Mesothelial cell of epicardium (in vitro differentiated cells): Measurements from ENCODE around the gene MNS1. TPM values are rescaled to one million over a fixed set of nuclear protein-coding genes. Genes with fewer than 3 reads are reported as not detected.
"Not testable (repeated sequence)": the region's sequence is repeated elsewhere in the genome, so short reads cannot be mapped to it uniquely, and the experiment has no call there.

Source experiments
- DNase-seq, 2 experiments: peaks; one replicate each; pipeline ENCODE4 v3.0.0; 2021; ENCODE audit warnings: low spot score in 2 of 2; ENCODE audit not compliant: unreplicated experiment in 2 of 2
- H3K27ac Mint-ChIP-seq: 2 replicates; pipeline ENCODE4 v1.8.0; 2021; ENCODE audit warnings: mixed read lengths
- H3K27me3 Mint-ChIP-seq: 2 replicates; pipeline ENCODE4 v1.8.0; 2021; ENCODE audit warnings: low read depth, mixed read lengths
- H3K36me3 Mint-ChIP-seq: 2 replicates; pipeline ENCODE4 v1.8.0; 2021; ENCODE audit warnings: mixed read lengths
- H3K4me1 Mint-ChIP-seq: 2 replicates; pipeline ENCODE4 v1.8.0; 2021; ENCODE audit warnings: mixed read lengths
- H3K4me3 Mint-ChIP-seq: 2 replicates; pipeline ENCODE4 v1.8.0; 2021; ENCODE audit warnings: mild to moderate bottlenecking, moderate library complexity, mixed read lengths
- H3K9me3 Mint-ChIP-seq: 2 replicates; pipeline ENCODE4 v1.8.0; 2021; ENCODE audit warnings: mixed read lengths
- total RNA-seq: library from RNA; stranded (reverse); gene quantifications from 3 replicates; pipeline ENCODE4 v1.2.1, GENCODE V29; 2021
- TF ChIP-seq, protein P1 (sequence below): fragments of 200-600 bp; sonication (generic); IDR thresholded peaks from one replicate; pipeline ENCODE4 v1.5.0; 2021; ENCODE audit warnings: antibody characterized with exemption; ENCODE audit not compliant: unreplicated experiment

Gene MNS1
- total RNA-seq, 1 donor from 2014 or later: 2.7 TPM

DNA sequence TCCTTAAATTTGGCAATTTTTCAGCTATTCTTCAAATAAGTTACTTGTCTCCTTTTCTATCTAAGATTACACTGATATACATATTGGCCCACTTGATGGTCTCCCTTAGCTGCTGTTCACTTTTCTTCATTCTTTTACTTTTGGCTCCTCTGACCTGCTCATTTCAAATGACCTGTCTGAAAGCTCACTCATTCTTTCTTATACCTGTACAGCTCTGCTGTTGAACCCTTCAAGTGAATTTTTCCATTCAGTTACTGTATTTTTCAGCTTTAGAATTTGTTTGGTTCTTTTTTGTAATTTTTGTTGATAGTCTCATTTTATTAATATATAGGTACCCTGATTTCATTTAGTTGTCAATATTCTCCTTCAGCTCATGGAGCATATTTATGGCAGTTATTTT, 39.7 kb downstream of the MNS1 start:
- H3K27ac Mint-ChIP-seq: no peak overlapping the region
- no peak overlapping the region for H3K4me3 Mint-ChIP-seq
- no peaks in the 10 kb centered on the region for H3K27me3 Mint-ChIP-seq
- TF ChIP-seq, protein P1, sequence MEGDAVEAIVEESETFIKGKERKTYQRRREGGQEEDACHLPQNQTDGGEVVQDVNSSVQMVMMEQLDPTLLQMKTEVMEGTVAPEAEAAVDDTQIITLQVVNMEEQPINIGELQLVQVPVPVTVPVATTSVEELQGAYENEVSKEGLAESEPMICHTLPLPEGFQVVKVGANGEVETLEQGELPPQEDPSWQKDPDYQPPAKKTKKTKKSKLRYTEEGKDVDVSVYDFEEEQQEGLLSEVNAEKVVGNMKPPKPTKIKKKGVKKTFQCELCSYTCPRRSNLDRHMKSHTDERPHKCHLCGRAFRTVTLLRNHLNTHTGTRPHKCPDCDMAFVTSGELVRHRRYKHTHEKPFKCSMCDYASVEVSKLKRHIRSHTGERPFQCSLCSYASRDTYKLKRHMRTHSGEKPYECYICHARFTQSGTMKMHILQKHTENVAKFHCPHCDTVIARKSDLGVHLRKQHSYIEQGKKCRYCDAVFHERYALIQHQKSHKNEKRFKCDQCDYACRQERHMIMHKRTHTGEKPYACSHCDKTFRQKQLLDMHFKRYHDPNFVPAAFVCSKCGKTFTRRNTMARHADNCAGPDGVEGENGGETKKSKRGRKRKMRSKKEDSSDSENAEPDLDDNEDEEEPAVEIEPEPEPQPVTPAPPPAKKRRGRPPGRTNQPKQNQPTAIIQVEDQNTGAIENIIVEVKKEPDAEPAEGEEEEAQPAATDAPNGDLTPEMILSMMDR: no peak
- peaks cover 36% of the 10 kb centered on the region for H3K36me3 Mint-ChIP-seq
- DNase-seq: no peak
- H3K9me3 Mint-ChIP-seq: peaks cover 16% of the 10 kb centered on the region
- no peaks in the 10 kb centered on the region for H3K4me1 Mint-ChIP-seq

DNA sequence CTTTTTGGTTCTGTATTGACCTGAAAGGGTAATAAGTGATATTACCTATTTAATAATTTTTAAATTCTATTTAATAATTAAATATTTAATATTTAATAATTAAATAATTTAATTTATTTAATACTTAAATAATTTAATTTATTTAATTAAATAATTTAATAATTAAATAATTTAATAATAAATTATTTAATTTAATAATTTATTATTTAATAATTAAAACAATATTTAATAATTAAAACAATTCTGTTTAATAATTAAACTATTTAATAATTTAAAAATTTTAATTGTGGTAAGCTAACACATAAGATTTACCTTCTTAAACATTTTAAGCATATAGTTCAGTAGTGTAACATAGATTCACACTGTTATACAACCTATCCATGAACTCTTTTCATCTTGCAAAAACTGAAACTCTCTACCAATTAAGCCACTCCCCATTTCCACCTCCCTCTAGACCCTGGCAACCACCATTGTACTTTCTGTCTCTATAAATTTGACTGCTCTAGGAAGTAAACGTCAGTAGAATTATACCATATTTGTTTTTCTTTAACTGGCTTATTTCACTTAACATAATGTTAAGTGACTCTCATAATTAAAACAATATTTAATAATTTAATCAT, 51.7 kb downstream of the MNS1 start:
- not testable (repeated sequence) for DNase-seq, H3K4me1 Mint-ChIP-seq, H3K27me3 Mint-ChIP-seq, H3K27ac Mint-ChIP-seq, H3K4me3 Mint-ChIP-seq
- Mint-ChIP-seq H3K9me3 (peaks cover 23% of the 10 kb centered on the region), H3K36me3 (peaks cover 41% of the 10 kb centered on the region)

DNA sequence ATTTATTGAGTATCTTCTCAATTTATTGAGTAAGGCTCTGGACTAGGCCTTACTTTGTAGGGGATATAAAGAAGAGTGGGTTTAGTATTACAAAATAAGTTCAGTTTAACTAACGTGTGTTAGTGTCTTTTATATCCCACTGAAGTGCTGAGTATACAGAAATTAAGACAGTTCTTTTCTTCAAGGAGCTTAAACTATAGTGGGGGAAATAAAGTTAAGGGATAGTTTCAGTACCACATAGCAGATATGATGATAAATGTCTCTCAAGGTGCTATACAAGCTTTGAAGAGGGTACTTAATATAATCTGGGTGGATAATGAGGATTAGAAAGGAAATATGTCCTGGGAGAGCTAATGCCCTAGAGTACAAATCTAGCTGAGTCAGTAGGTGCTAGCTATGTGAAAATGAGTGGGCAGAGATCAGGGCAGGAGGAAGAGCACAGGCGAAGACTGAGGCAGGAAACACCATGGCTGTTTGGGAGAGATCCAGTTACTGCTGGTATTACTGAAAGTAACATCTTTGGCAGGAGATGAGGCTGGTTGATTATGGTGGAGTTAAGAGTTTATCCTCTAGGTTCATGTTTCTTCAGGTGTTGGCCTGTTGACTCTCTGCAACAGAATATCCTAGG, 53.7 kb downstream of the MNS1 start:
- Mint-ChIP-seq H3K9me3 (peaks cover 7% of the 10 kb centered on the region), H3K4me3 (no peak overlapping the region), H3K27me3 (no peaks in the 10 kb centered on the region), H3K36me3 (peaks cover 24% of the 10 kb centered on the region), H3K27ac (no peak overlapping the region), H3K4me1 (no peaks in the 10 kb centered on the region)
- TF ChIP-seq, protein P1: no peak
- DNase-seq: no peak

DNA sequence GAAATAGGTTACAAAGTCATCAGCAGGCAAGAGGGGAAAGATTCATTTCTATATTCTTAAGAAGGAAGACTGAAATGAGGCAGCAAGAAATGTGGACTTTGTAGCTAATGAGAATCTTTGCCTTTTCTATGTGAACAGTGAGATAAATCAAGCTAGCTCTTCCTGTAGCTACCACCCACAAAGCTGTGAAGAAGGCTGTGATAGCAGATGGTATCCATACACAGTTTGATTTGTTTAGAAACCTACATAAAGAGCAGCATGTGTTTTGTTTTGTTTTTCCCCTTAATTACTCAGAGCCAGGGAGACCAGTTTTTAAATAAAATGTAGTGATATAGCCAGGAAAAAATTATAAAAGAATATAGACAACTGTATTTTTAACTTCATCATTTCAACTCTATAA, 54.2 kb downstream of the MNS1 start:
- Mint-ChIP-seq H3K9me3 (peaks cover 10% of the 10 kb centered on the region), H3K36me3 (peaks cover 20% of the 10 kb centered on the region), H3K27ac (no peak overlapping the region), H3K27me3 (no peaks in the 10 kb centered on the region), H3K4me1 (no peaks in the 10 kb centered on the region), H3K4me3 (no peak overlapping the region)
- no peak for DNase-seq
- TF ChIP-seq, protein P1: no peak

DNA sequence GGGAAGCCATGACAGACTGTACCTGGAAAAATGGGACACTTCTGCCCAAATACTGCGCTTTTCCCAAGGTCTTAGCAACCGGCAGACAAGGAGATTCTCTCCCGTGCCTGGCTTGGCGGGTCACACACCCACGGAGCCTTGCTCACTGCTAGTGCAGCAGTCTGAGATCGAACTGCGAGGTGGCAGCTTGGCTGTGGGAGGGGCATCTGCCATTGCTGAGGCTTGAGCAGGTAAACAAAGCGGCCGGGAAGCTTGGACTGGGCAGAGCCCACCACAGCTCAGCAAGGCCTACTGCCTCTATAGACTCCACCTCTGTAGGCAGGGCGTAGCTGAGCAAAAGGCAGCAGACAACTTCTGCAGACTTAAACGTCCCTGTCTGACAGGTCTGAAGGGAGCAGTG, 65.7 kb downstream of the MNS1 start:
- Mint-ChIP-seq H3K9me3 (peaks cover 54% of the 10 kb centered on the region), H3K36me3 (peaks cover 67% of the 10 kb centered on the region)
- not testable (repeated sequence) for H3K4me1 Mint-ChIP-seq, H3K27ac Mint-ChIP-seq, H3K4me3 Mint-ChIP-seq, DNase-seq, H3K27me3 Mint-ChIP-seq

DNA sequence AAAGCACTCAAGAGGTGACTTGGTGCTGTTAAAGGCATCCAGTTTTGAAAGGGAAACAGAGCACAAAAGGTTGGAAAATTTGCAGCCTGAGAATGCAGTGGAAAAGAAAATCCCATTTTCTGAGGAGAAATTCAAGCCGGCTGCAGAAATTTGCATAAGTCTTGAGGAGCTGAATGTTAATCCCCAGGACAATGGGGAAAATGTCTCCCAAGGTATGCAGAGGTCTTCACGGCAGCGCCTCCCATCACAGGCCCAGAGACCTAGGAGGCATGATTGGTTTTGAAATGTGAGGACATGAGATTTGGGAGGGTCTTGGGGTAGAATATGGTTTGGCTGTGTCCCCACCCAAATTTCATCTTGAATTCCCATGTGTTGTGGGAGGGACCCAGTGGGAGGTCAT, 67.6 kb downstream of the MNS1 start:
- H3K4me3 Mint-ChIP-seq, H3K27me3 Mint-ChIP-seq, DNase-seq, H3K4me1 Mint-ChIP-seq, H3K27ac Mint-ChIP-seq: not testable (repeated sequence)
- Mint-ChIP-seq H3K9me3 (peaks cover 39% of the 10 kb centered on the region), H3K36me3 (peaks cover 51% of the 10 kb centered on the region)

DNA sequence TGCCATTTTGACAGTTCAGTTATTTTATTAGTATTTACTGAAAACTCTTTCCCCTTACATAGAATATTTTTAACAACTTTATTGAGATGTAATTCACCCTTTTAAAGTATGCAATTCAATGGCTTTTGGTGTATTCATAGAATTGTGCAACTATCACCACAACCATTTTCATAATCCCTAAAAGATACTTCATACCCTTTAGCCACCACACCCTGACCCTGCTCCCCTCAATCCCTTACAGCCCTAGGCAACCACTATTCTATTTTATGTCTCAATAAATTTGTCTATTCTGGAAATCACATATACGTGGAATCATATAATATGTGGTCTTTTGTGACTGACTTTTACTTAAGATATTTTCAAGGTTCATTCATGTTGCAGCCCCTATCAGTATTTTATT, 70.0 kb downstream of the MNS1 start:
- H3K9me3 Mint-ChIP-seq: peaks cover 16% of the 10 kb centered on the region
- H3K4me3 Mint-ChIP-seq: no peak overlapping the region
- TF ChIP-seq, protein P1: no peak
- no peaks in the 10 kb centered on the region for H3K27me3 Mint-ChIP-seq
- no peaks in the 10 kb centered on the region for H3K4me1 Mint-ChIP-seq
- H3K36me3 Mint-ChIP-seq: peaks cover 34% of the 10 kb centered on the region
- no peak for DNase-seq
- H3K27ac Mint-ChIP-seq: no peak overlapping the region
